ENCODE results near the gene CLK4. TPM values are rescaled to one million over a fixed set of nuclear protein-coding genes. Genes with fewer than 3 reads are reported as not detected.
"Not testable (repeated sequence)": the region's sequence is repeated elsewhere in the genome, so short reads cannot be mapped to it uniquely, and the experiment has no call there.

Gene CLK4
- total RNA-seq, 3 donors from 2014 or later, result 16.7 to 23.1 (median 21.2) TPM

GRCh38 chr5:178586396-178586795 lies 40.5 kb downstream of the CLK4 start:
- no peaks in the 10 kb centered on the region for H3K36me3 Mint-ChIP-seq (ENCODE audit: insufficient read depth)
- H3K9me3 Mint-ChIP-seq, result no peaks in the 10 kb centered on the region
- DNase-seq, result no peak
- peaks cover 58% of the 10 kb centered on the region for H3K27me3 Mint-ChIP-seq (ENCODE audit: low read depth)
- no peak overlapping the region for H3K4me3 Mint-ChIP-seq
- peaks cover 7% of the 10 kb centered on the region for H3K4me1 Mint-ChIP-seq (ENCODE audit: low read depth)
- ATAC-seq, result no peak

- peak in 1 of 2 donors; percentile 76 for ATAC-seq
- H3K4me1 Mint-ChIP-seq (ENCODE audit: low read depth); H3K36me3 Mint-ChIP-seq (ENCODE audit: insufficient read depth); DNase-seq; H3K4me3 Mint-ChIP-seq; H3K9me3 Mint-ChIP-seq: not testable (repeated sequence)
- peaks cover 53% of the 10 kb centered on the region for H3K27me3 Mint-ChIP-seq (ENCODE audit: low read depth)
These were observed 41.4 kb downstream of the CLK4 start for GRCh38 chr5:178585421-178585820.

GRCh38 chr5:178583279-178583678 lies 43.6 kb downstream of the CLK4 start:
- H3K27me3 Mint-ChIP-seq (ENCODE audit: low read depth), result peaks cover 52% of the 10 kb centered on the region
- no peak for DNase-seq
- H3K9me3 Mint-ChIP-seq, result no peaks in the 10 kb centered on the region
- no peak overlapping the region for H3K4me3 Mint-ChIP-seq
- H3K4me1 Mint-ChIP-seq (ENCODE audit: low read depth), result no peaks in the 10 kb centered on the region
- no peaks in the 10 kb centered on the region for H3K36me3 Mint-ChIP-seq (ENCODE audit: insufficient read depth)
- no peak for ATAC-seq

GRCh38 chr5:178582291-178582690 lies 44.6 kb downstream of the CLK4 start:
- Mint-ChIP-seq H3K9me3 (no peaks in the 10 kb centered on the region), H3K27me3 (ENCODE audit: low read depth) (peaks cover 48% of the 10 kb centered on the region), H3K4me1 (ENCODE audit: low read depth) (no peaks in the 10 kb centered on the region), H3K4me3 (no peak overlapping the region), H3K36me3 (ENCODE audit: insufficient read depth) (no peaks in the 10 kb centered on the region)
- no peak for ATAC-seq
- DNase-seq, result no peak

DNA sequence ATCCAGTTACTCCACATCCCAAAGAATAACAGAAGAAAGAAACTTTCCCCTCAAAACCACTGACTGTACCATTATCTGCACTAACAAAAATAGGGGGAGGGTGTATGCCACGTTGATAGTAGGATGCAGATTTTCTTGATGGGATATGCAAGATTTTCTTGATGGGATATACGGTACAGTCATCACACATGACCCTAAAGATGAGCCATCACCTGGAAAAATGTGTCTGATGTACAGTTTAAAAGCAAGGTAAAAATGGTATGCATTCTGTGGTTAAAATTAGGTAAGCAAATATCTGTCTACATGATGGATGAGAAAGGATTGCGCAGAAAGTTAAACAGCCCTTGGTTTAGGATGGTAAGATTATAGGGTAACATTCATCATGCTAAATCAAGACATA lies 45.2 kb downstream of the CLK4 start:
- Mint-ChIP-seq H3K27me3 (ENCODE audit: low read depth) (peaks cover 46% of the 10 kb centered on the region), H3K9me3 (no peaks in the 10 kb centered on the region), H3K36me3 (ENCODE audit: insufficient read depth) (no peaks in the 10 kb centered on the region), H3K4me1 (ENCODE audit: low read depth) (no peaks in the 10 kb centered on the region), H3K4me3 (no peak overlapping the region)
- ATAC-seq, result no peak
- DNase-seq, result no peak

- Mint-ChIP-seq H3K36me3 (ENCODE audit: insufficient read depth) (no peaks in the 10 kb centered on the region), H3K4me1 (ENCODE audit: low read depth) (no peaks in the 10 kb centered on the region), H3K9me3 (no peaks in the 10 kb centered on the region), H3K27me3 (ENCODE audit: low read depth) (peaks cover 41% of the 10 kb centered on the region), H3K4me3 (no peak overlapping the region)
- DNase-seq (no peak), ATAC-seq (no peak)
These were observed 46.4 kb downstream of the CLK4 start for GRCh38 chr5:178580271-178580955.

DNA sequence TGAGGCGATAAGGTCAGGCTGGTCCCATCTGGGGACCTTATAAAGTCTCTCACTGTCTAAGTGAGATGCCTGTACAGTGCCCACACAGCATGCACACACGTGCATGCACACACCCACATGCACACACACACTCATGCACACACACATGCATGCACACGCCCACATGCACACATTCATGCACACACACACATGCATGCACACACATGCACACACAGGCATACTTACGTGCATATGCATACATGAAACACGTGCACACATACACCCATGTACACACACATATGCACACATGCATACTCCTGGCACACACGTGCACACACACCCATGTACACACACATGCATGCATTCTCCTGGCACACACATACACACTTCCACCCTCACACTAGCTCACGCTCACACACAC lies 48.9 kb downstream of the CLK4 start:
- H3K36me3 Mint-ChIP-seq (ENCODE audit: insufficient read depth), result no peaks in the 10 kb centered on the region
- no peaks in the 10 kb centered on the region for H3K4me1 Mint-ChIP-seq (ENCODE audit: low read depth)
- H3K4me3 Mint-ChIP-seq, result no peak overlapping the region
- no peak for DNase-seq
- ATAC-seq, result no peak
- no peaks in the 10 kb centered on the region for H3K9me3 Mint-ChIP-seq
- H3K27me3 Mint-ChIP-seq (ENCODE audit: low read depth), result peaks cover 50% of the 10 kb centered on the region

GRCh38 chr5:178577376-178577839 lies 49.4 kb downstream of the CLK4 start:
- H3K9me3 Mint-ChIP-seq, result no peaks in the 10 kb centered on the region
- no peaks in the 10 kb centered on the region for H3K4me1 Mint-ChIP-seq (ENCODE audit: low read depth)
- peaks cover 53% of the 10 kb centered on the region for H3K27me3 Mint-ChIP-seq (ENCODE audit: low read depth)
- no peak for ATAC-seq
- H3K36me3 Mint-ChIP-seq (ENCODE audit: insufficient read depth), result no peaks in the 10 kb centered on the region
- no peak overlapping the region for H3K4me3 Mint-ChIP-seq
- no peak for DNase-seq

- no peak for DNase-seq
- no peak for ATAC-seq
- Mint-ChIP-seq H3K9me3 (no peaks in the 10 kb centered on the region), H3K4me1 (ENCODE audit: low read depth) (no peaks in the 10 kb centered on the region), H3K27me3 (ENCODE audit: low read depth) (peaks cover 52% of the 10 kb centered on the region), H3K36me3 (ENCODE audit: insufficient read depth) (no peaks in the 10 kb centered on the region), H3K4me3 (no peak overlapping the region)
These were observed 50.1 kb downstream of the CLK4 start for GRCh38 chr5:178576591-178577351.

- H3K4me1 Mint-ChIP-seq (ENCODE audit: low read depth), result no peaks in the 10 kb centered on the region
- ATAC-seq, result no peak
These were observed 53.6 kb downstream of the CLK4 start for GRCh38 chr5:178573216-178573615.

DNA sequence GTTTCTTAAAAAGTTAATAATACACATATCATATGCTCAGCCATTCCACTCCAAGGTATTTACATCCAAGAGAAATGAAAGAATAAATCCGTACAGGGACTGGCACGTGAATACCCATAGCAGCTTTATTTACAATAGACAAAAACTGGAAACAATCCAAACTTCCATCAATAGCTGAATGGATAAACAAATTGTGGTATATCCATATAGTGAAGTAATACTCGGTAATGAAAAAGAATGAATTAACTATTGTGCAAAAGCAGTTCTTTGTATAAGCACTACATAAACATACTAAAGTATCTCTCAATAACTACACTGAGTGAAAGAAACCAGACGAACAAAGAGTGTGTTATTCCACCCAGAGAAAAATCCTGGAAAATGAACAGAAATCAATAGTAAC lies 54.2 kb downstream of the CLK4 start:
- no peaks in the 10 kb centered on the region for H3K4me1 Mint-ChIP-seq (ENCODE audit: low read depth)
- no peak overlapping the region for H3K4me3 Mint-ChIP-seq
- H3K36me3 Mint-ChIP-seq (ENCODE audit: insufficient read depth), result no peaks in the 10 kb centered on the region
- no peak for ATAC-seq
- peaks cover 32% of the 10 kb centered on the region for H3K27me3 Mint-ChIP-seq (ENCODE audit: low read depth)
- DNase-seq, result no peak
- H3K9me3 Mint-ChIP-seq, result no peaks in the 10 kb centered on the region

More at GRCh38 chr5:178573216-178573615, 53.6 kb downstream of the CLK4 start:
- H3K27me3 Mint-ChIP-seq (ENCODE audit: low read depth), result peaks cover 37% of the 10 kb centered on the region
- no peaks in the 10 kb centered on the region for H3K36me3 Mint-ChIP-seq (ENCODE audit: insufficient read depth)
- no peak overlapping the region for H3K4me3 Mint-ChIP-seq
- DNase-seq, result no peak
- H3K9me3 Mint-ChIP-seq, result no peaks in the 10 kb centered on the region

GRCh38 chr5:178569485-178569884 lies 57.4 kb downstream of the CLK4 start:
- Mint-ChIP-seq H3K27me3 (ENCODE audit: low read depth) (peaks cover 25% of the 10 kb centered on the region), H3K4me1 (ENCODE audit: low read depth) (no peaks in the 10 kb centered on the region), H3K36me3 (ENCODE audit: insufficient read depth) (no peaks in the 10 kb centered on the region), H3K4me3 (no peak overlapping the region), H3K9me3 (no peaks in the 10 kb centered on the region)
- no peak for ATAC-seq
- no peak for DNase-seq

- no peaks in the 10 kb centered on the region for H3K36me3 Mint-ChIP-seq (ENCODE audit: insufficient read depth)
- no peaks in the 10 kb centered on the region for H3K9me3 Mint-ChIP-seq
- DNase-seq (no peak), ATAC-seq (no peak)
- peaks cover 32% of the 10 kb centered on the region for H3K27me3 Mint-ChIP-seq (ENCODE audit: low read depth)
- no peaks in the 10 kb centered on the region for H3K4me1 Mint-ChIP-seq (ENCODE audit: low read depth)
- no peak overlapping the region for H3K4me3 Mint-ChIP-seq
These were observed 61.9 kb downstream of the CLK4 start for GRCh38 chr5:178564811-178565550.

DNA sequence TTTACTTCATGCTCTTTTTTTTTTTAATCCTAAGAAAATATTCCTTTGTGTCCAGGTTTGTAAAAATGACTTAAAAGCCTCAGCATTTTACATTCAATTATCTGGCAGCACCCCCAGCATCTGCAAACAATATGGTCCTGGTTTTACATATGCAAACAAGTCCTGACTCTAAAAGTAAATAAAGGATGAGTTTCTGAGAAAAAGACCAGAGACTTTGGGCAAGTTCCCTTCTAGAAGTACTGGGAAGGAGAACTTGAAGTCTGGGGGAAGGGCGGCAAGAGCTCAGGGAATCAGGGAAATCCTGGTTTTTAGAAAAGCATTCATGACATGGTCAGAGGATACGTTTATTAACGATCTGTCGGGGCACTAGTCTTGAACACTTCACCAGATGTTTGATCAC lies 62.5 kb downstream of the CLK4 start:
- no peaks in the 10 kb centered on the region for H3K36me3 Mint-ChIP-seq (ENCODE audit: insufficient read depth)
- no peaks in the 10 kb centered on the region for H3K9me3 Mint-ChIP-seq
- no peak for DNase-seq
- ATAC-seq, result no peak
- H3K27me3 Mint-ChIP-seq (ENCODE audit: low read depth), result peaks cover 32% of the 10 kb centered on the region
- H3K4me1 Mint-ChIP-seq (ENCODE audit: low read depth), result no peaks in the 10 kb centered on the region
- H3K4me3 Mint-ChIP-seq, result no peak overlapping the region

Measured in activated T-cell treated with anti-CD3 and anti-CD28 coated beads, Interleukin-2, amount 50 U/mL, for 4 hours (primary cell).